Measurements from ENCODE around the gene PABPN1. TPM values are rescaled to one million over a fixed set of nuclear protein-coding genes. Genes with fewer than 3 reads are reported as not detected.

Gene PABPN1
- total RNA-seq, 1 experiment from 2014 or later, result 63.4 TPM

- DNase-seq (ENCODE audit: low spot score), result no peak
These were observed 36.8 kb downstream of the PABPN1 start for GRCh38 chr14:23358042-23358441.

DNA sequence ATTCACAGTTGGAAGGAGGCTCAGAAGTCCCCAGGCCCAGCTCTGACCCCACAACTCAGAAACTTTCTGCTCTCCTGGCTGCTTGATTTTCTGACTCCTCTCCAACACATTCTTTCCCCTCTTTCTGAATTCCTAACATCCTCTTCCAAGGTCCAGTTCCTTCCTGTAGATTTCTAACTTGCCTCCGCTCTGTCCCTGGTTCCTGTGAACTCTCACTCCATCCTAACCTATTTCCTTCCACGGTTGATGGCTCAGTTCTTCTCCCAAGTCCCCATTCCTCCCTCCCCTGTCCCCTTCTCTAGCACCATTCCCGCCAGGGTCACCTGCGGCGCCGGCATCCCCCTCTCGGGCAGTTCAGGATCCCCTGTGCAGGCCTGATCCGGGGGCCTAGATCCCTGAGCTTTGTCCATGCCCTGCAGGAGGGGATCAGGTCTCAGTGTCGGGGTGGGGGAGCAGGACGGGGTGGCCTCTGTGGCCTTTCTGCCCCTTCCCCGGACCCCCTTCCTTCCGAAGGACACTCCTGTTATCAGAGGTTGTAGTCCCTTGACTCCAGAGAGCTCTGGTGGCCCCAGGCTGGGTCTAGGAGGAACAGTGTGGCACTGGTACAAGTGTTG lies 37.4 kb downstream of the PABPN1 start:
- no peak for DNase-seq (ENCODE audit: low spot score)

- DNase-seq (ENCODE audit: low spot score), result no peak
These were observed 37.9 kb downstream of the PABPN1 start for GRCh38 chr14:23359167-23359626.

DNA sequence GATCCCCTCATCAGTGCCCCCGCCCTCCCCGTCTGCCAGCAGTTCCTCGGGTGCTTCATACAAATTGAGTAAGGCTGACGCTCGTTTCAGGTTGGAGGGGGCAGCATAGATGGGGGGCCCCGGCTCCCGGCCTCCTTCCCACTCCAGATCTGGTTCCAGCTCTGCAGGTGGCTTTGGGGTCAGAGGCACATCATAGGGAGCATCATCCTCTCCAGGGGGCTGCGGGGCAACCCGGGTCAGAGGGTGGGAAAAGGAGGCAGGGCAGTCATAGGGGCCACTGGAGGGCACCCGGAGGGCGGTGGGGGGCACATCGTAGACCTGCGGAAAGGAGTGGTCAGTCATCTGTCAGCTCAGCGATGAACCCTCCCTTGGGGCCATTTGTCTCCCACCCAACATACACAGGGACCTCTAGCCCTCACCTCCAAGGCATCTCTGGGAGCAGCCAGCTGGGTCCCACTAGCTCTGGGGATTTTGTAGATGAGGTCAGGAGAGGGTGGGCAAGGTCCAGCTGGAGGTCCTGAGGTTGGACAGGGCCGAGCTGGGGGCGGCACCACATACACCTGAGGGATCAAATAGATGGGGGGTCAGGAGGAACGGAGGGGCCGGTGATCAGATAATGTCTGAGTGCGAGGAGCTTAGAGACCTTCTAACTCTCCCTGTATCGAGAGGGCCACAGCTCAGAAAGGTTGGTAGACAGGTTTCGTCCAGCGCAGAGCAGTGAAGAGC lies 38.6 kb downstream of the PABPN1 start:
- no peak for DNase-seq (ENCODE audit: low spot score)

DNA sequence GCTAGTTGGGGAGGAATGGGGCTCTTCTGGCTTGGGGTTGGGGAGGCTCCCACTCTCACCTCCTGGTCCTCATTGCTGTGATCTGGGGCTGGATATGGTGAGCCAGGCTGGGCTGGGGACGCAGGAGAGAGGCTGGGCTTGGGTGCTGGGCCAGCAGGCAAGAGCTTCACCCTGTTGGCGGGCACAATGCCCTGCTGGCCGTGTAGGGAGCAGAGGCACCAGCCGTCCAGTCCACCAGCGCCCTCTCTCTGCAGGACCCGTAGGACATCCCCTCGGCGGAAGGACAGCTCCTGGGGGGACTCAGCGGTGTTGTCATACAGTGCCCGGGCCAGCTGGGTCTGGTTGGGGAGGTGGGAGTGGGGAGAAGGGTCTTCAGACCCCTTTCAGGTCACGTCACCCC lies 39.2 kb downstream of the PABPN1 start:
- DNase-seq (ENCODE audit: low spot score), result no peak

GRCh38 chr14:23361320-23361719 lies 40.1 kb downstream of the PABPN1 start:
- no peak for DNase-seq (ENCODE audit: low spot score)

DNA sequence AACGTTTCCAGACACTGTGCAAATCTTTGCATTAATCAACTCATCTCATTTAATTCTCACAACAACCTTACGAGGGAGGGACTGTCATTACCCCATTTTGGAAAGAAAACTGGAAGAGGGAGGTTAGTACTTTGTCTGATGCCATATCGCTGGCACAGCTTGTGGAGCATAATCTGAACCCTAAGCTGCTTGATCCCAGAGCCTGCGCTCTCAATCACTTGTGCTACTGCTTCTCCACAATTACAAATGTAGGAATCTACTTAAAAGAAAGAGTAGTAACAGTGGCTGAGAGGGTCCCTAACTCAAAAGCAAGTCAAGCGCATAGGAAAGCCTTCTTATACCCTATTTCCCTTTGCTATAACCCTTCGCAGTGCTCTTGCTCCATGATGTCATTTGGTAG lies 40.5 kb downstream of the PABPN1 start:
- no peak for DNase-seq (ENCODE audit: low spot score)

- peak; percentile 4 for DNase-seq (ENCODE audit: low spot score)
These were observed 40.9 kb downstream of the PABPN1 start for GRCh38 chr14:23362200-23362599.

GRCh38 chr14:23364164-23365035 lies 43.1 kb downstream of the PABPN1 start:
- DNase-seq (ENCODE audit: low spot score), result no peak

DNA sequence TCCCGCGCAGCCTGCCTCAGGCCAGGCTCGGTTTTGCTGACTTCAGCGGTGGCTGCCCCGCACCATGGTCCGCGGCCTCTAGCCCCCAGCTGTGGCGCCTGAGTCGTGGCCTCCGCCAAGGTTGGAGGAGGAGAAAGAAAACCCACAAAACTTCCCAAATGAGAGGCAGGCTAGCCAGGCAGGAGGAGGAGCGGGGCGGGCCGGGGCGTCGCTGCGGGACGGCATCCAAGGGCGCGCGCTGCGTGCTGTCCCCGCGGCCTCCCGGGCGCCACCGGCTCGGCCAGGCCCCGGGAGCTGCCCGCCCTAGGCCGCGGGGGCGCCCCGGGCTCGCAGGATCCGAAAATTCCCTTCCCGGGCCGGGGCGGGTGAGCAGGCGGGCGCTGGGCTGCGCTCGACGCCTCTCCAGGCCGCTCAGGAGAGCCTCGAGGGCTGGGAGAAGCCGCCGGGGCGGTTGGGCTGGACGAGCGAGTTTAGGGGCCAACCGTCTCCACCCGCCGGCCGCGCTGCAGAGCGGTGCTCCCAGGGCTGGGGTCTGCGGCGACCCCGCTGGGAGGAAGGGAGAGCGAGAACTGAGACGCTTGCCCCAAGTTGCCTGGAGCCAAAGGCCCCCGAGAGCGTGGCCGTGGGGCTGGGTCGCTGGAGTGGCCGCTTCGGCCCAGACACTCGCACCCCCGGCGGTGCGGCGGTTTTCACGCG lies 43.9 kb downstream of the PABPN1 start, which contains the start of gene EFS:
EFS (minus strand) TSS at position 137 of the 696 bp plus-strand sequence. CDS start 147 bp downstream, outside the sequence.
- DNase-seq (ENCODE audit: low spot score), result no peak

- DNase-seq (ENCODE audit: low spot score), result no peak
These were observed 44.6 kb downstream of the PABPN1 start for GRCh38 chr14:23365732-23366425.

DNA sequence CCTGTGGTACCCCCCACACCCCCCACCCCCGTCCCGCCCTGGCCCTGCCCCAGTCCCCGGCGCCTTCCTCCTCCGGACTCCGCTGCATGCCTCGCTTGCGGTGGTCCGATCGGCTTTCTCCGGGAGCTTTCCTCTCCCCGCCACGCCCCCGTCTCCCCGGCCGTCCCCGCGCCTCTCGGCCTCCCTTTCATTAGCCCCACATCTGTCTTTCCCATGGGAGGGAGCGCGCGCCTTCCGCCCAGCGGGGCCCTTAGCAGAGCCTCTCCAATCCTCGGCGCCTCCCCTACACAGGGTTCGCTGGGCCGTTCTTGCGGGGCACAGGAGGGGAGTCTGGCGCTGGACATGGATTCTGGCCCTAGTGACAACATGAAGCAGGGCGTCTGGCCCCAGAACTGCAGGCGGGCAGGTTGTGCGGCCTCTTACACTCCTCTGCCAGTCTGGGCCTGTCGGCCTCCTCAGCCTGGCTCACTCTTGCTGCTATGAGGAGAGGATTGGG lies 45.2 kb downstream of the PABPN1 start:
- no peak for DNase-seq (ENCODE audit: low spot score)

DNA sequence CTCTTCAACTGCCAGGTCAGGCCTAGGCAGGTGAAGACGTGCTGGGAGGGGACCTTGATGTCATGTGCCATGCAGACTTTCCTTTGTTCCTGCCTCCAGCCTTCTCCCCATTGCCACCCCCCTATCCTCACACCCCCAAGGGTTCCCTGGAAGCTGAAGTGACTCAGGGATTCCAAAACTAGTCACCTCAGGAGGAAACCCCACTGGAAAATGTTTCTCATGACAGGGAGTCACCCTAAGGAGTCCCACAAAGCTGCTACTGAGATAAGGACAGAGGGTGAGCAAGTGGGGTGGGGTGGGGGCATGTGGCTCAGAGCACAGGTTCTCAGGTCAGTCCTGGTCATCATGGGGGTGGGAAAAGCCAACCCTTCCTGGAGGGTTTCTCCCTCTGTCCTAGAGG lies 49.0 kb downstream of the PABPN1 start:
- no peak for DNase-seq (ENCODE audit: low spot score)

GRCh38 chr14:23371865-23372264 lies 50.6 kb downstream of the PABPN1 start:
- DNase-seq (ENCODE audit: low spot score), result no peak

DNA sequence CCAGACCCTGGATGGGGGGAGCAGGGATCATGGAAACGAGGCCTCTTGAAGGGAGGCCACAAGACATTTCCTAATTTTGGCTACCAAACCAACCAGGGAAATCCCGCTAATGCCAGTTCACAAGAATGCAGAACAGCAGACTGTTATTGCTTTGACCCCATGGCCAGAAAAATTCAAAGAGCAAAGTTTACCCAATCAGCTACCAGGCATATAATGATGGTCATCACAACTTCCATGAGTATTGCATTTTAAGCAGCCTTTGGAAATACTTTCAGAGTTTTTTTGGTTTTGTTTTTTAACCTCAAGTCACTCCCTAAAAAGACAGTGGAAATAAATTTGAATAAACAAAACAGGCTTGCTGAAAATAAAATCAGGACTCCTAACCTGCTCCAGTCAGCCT lies 51.3 kb downstream of the PABPN1 start, which contains the start of gene IL25:
IL25 (plus strand) TSS at position 301 of the 400 bp plus-strand sequence.
- DNase-seq (ENCODE audit: low spot score), result no peak

- no peak for DNase-seq (ENCODE audit: low spot score)
These were observed 51.8 kb downstream of the PABPN1 start for GRCh38 chr14:23373041-23373440.

Measured in HT-29 (cell line).